DOHH2 (cell line): ENCODE data around the gene ARHGAP35.

Experiments used
- EZH2phosphoT487 ChIP-seq: fragments of 200-600 bp; sonication (generic); IDR thresholded peaks from 2 replicates; pipeline ENCODE4 v1.6.1; 2017; ENCODE audit warnings: borderline replicate concordance, mild to moderate bottlenecking, antibody characterized with exemption, low read length, moderate library complexity, mixed read lengths
- TF ChIP-seq, protein P1 (sequence below): fragments of 200-600 bp; sonication (generic); IDR thresholded peaks from one replicate; pipeline ENCODE4 v1.5.1; 2014; ENCODE audit warnings: antibody characterized with exemption, mild to moderate bottlenecking, low read depth, low read length; ENCODE audit not compliant: poor library complexity, severe bottlenecking

DNA sequence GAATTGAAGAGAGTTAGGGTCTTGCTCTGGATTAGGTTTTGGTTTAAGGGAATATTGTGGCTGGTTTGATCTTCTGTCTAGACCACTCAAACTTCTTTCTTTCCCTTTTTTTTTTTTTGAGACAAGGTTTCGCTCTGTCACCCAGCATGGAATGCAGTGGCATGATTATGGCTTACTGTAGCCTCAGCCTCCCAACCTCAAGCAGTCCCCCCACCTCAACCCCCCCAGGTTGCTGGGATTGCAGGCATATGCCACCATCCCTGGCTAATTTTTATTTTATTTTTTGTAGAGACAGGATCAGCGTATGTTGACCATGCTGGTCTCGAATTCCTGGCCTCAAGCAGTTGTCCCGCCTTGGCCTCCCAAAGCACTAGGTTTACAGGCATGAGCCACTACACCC lies 21.2 kb downstream of the ARHGAP35 start:
- TF ChIP-seq, protein P1, sequence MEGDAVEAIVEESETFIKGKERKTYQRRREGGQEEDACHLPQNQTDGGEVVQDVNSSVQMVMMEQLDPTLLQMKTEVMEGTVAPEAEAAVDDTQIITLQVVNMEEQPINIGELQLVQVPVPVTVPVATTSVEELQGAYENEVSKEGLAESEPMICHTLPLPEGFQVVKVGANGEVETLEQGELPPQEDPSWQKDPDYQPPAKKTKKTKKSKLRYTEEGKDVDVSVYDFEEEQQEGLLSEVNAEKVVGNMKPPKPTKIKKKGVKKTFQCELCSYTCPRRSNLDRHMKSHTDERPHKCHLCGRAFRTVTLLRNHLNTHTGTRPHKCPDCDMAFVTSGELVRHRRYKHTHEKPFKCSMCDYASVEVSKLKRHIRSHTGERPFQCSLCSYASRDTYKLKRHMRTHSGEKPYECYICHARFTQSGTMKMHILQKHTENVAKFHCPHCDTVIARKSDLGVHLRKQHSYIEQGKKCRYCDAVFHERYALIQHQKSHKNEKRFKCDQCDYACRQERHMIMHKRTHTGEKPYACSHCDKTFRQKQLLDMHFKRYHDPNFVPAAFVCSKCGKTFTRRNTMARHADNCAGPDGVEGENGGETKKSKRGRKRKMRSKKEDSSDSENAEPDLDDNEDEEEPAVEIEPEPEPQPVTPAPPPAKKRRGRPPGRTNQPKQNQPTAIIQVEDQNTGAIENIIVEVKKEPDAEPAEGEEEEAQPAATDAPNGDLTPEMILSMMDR = no peak
- TF ChIP-seq EZH2phosphoT487 = no peak
